Esophagus squamous epithelium (tissue), 4 donors: ENCODE results near the gene PLEKHN1.

Source experiments
- POLR2A ChIP-seq, 4 donors: fragments of 450-650 bp; IDR thresholded peaks; one replicate each; pipeline ENCODE4 v1.6.1; 2017; ENCODE audit warnings: antibody characterized with exemption in 4 of 4, mild to moderate bottlenecking in 4 of 4, moderate library complexity in 3 of 4
- TF ChIP-seq, protein P1 (sequence below), 6 experiments: fragments of 450-650 bp in 4 of 6; fragments of 200-600 bp in 2 of 6; sonication (generic) in 2 of 6; IDR thresholded peaks; one replicate each; pipeline ENCODE4 v1.5.1; 2016 to 2019; ENCODE audit warnings: antibody characterized with exemption in 6 of 6, mild to moderate bottlenecking in 4 of 6, moderate library complexity in 4 of 6

DNA sequence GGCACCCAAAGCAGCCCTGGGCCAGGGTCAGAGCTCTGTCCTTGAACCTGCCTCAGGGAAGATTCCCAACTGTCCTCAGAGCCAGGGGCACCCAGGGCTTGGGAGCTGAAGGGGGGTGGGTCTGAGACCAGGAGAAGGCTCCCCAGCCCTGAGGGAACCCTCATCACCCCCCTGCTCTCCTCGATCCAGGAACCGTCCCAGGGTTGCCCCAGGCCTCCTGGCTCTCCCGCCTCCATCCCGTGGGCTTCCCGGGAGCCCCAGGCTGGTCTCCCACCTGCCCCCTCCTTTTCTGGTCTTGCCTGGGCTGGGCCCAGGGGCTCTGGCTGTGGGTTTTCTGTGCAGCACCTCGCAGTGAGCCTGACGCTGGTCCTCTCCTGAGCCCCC lies 49.2 kb upstream of the PLEKHN1 start:
- no peak for TF ChIP-seq POLR2A (IDR thresholded peaks at IDR 0.05)
- TF ChIP-seq, protein P1, sequence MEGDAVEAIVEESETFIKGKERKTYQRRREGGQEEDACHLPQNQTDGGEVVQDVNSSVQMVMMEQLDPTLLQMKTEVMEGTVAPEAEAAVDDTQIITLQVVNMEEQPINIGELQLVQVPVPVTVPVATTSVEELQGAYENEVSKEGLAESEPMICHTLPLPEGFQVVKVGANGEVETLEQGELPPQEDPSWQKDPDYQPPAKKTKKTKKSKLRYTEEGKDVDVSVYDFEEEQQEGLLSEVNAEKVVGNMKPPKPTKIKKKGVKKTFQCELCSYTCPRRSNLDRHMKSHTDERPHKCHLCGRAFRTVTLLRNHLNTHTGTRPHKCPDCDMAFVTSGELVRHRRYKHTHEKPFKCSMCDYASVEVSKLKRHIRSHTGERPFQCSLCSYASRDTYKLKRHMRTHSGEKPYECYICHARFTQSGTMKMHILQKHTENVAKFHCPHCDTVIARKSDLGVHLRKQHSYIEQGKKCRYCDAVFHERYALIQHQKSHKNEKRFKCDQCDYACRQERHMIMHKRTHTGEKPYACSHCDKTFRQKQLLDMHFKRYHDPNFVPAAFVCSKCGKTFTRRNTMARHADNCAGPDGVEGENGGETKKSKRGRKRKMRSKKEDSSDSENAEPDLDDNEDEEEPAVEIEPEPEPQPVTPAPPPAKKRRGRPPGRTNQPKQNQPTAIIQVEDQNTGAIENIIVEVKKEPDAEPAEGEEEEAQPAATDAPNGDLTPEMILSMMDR (IDR thresholded peaks at IDR 0.05): no peak
